NCI-H526 treated with DMSO at 0.1 percent for 48 hours (cell line): ENCODE measurements around the gene TAF5.
A peak's percentile ranks its signal among the peaks of the same experiment; 100 is the strongest.
"Not testable (repeated sequence)": the region's sequence is repeated elsewhere in the genome, so short reads cannot be mapped to it uniquely, and the experiment has no call there.

Experiments
- DNase-seq: peaks from one replicate; lab custom pipeline; 2025; lab: John Stamatoyannopoulos, UW

TAF5 gene

DNA sequence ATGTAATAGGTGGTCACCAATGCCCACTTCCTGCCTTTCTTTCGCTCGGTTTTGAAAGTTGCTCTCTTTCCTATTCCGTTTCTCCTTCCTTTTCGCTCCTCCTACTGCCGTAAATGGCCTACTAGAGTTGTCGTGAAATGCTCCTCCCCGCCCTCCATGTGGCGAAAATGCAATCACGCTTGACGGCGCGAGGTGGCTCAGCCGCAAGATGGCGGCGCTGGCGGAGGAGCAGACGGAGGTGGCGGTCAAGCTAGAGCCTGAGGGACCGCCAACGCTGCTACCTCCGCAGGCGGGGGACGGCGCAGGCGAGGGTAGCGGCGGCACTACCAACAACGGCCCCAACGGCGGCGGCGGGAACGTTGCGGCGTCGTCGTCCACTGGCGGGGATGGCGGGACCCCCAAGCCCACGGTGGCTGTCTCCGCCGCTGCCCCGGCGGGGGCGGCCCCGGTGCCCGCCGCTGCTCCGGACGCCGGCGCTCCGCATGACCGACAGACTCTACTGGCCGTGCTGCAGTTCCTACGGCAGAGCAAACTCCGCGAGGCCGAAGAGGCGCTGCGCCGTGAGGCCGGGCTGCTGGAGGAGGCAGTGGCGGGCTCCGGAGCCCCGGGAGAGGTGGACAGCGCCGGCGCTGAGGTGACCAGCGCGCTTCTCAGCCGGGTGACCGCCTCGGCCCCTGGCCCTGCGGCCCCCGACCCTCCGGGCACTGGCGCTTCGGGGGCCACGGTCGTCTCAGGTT is at the start of gene TAF5:
TSS of gene TAF5 (plus strand) at position 195 of the 737 bp plus-strand sequence. CDS start at position 209, 14 bp downstream.
- DNase-seq: peak; percentile 91

DNA sequence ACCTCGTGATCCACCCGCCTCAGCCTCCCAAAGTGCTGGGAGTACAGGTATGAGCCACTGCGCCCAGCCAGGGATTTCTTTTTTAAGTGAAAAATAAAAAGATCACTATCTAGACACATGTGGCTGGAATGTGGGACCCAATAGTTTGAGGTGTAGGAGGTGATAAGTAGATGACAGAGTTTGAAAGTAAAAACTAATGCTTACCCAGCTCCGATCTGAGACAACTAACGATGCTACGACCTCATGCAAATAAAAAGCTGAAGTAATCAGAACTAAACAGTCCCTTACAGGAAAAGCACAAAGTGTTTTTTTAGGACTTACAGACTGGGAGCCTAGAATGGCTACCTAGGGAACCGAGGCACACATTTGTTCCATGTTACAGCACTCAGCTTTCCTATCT is 39.9 kb upstream of the TAF5 start:
- no peak for DNase-seq

DNA sequence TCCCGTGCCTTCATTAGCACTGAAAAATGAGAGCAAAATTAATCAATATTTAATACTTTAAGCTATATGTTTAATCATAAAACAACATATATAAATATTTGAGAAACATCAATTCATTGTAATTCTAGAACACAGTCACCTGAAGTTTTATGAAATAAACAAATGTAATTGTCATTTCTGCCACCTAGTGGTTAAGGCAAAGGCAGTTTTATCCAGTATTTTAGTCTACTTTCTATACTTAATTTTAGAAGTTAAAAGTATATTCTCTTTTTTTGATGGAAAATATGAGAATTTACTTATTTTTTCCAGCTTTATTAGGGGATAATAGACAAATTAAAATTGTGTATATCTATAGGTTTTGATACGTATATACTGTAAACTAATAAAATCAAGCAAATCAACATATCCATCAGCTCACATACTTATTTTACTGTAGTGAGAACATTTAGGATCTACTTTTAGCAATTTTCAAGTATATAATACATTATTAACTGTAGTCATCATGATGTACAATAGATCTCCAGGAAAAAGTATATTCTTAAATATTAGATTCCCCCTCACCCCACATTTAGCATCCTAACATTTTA is 33.7 kb upstream of the TAF5 start:
- DNase-seq: no peak

DNA sequence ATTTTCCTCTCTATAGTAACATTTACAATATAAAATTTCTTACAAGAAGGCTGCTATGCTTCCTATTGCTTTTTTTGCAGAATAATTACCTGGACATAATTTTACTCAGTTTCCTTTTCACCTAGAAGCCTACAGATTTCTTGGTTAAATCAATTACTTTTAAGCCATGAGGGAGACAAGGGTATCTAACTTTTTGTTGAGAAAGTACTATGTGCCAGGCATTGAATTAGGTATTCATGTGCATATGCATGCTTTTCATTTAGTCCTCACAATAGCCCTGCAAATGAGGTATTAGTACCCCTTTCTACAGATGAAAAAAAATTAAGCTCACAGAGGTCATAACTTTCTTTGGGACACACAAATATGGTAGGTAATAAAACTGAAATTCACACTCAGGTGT is 33.2 kb upstream of the TAF5 start:
- no peak for DNase-seq

GRCh38 chr10:103336370-103336769 is 31.4 kb upstream of the TAF5 start:
- DNase-seq: no peak

DNA sequence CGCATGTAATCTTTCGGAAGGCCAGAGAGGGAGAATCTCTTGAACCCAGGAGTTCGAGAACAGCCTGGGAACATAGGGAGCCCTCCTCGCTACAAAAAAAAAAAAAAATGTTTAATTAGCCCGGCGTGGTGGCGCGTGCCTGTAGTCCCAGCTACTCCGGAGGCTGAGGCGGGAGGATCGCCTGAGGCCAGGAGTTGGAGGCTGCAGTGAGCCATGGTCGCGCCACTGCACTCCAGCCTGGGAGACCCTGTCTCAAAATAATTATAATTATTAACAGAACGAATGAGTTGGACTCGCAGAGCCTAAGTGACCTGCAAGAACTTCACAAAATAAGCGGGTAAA is 17.6 kb upstream of the TAF5 start:
- no peak for DNase-seq

GRCh38 chr10:103350517-103351260 is 17.1 kb upstream of the TAF5 start, which contains the start of gene PCGF6:
PCGF6 (minus strand) TSS chr10:103351140; CDS start chr10:103351066, 74 bp downstream.
- peak; percentile 58 for DNase-seq

- DNase-seq: no peak
These were observed 14.5 kb upstream of the TAF5 start for GRCh38 chr10:103353281-103353680.

- not testable (repeated sequence) for DNase-seq
These were observed 13.2 kb upstream of the TAF5 start for GRCh38 chr10:103354567-103354966.

DNA sequence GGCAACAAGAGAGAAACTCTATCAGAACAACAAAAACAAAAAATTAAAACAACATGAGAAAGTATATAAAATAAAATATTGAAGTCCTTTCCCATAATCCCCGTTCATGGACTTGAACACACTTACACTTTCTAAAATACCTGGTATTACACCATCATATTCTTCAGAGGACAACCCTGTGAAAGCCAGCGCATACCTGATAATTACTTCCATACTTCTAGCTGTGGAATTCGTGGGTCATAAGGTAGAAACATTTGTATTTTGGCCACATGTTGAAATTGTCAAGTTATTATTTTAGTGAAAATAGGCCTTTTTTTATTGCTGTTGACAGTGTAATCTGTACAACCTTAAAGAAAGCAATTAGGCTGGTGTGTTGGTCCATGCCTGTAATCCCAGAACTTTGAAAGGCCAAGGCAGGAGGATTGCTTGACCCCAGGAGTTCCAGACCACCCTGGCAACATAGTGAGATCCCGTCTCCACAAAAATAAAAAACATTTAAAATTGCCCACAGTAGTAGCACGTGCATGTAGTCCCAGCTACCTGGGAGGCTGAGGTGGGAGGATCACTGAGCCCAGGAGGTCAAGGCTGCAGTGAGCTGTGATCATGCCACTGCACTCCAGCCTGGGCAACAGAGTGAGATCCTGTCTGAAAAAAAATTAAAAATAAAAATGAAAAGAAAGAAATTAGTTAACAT is 11.7 kb upstream of the TAF5 start:
- DNase-seq: no peak

- not testable (repeated sequence) for DNase-seq
These were observed 8.3 kb upstream of the TAF5 start for GRCh38 chr10:103359493-103359892.

GRCh38 chr10:103360791-103361190 is 7.0 kb upstream of the TAF5 start:
- DNase-seq: not testable (repeated sequence)

DNA sequence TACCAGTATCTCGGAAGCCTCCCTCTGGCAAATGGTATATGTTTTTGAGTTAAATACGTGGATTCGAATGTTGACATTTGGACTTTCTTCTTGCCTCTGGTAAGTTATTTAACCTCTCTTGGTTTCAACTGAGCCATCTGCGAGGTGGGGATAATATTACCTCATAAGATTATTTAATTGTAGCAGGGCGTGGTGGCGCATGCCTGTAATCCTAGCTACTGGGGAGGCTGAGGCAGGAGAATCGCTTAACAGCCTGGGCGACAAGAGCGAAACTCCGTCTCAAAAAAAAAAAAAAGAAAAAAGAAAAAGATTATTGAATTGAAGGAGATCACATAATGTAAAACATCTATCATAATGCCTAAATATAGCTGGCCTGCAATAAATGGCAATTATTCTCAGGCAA is 396 bp upstream of the TAF5 start:
- no peak for DNase-seq

GRCh38 chr10:103373544-103373943 is 5.8 kb downstream of the TAF5 start:
- no peak for DNase-seq

- no peak for DNase-seq
These were observed 6.5 kb downstream of the TAF5 start for GRCh38 chr10:103374263-103374662.

DNA sequence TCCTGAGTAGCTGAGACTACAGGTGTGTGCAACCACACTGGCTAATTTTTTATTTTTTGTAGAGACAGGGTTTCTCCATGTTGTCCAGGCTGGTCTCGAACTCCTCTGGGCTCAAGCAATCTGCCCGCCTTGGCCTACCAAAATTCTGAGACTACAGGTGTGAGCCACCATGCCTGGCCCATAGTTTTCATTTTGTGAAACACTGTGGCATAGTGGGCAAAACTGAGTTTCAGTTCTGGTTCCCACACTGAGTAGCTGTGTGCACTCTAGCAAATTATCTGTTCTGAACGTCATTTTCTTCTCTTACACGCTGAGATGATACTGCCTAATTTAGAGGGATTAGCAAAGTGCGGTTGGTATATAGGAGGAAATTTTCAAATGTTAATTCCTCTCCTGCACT is 15.0 kb downstream of the TAF5 start:
- no peak for DNase-seq

DNA sequence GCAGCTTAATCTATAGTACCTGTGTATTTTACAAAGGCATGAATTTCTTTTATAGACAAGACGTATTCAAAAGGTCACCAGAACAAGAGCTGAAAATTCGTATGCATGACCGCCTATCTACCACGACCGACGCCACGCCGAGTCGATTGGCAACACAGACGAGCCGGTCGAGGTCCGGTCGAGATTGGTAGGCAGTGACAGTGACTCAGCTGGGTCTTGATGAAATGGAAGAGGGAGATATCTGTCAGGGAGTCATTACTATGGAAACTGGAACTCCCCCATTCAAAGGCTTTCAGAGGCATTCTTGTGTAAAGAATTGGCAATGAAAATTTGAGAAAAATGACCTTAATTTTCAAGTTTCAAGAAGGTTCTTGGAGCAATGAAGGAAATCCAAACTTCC is 26.4 kb downstream of the TAF5 start:
- DNase-seq: no peak

GRCh38 chr10:103395754-103396066 is 27.9 kb downstream of the TAF5 start:
- DNase-seq: no peak

GRCh38 chr10:103396067-103396788 is 28.5 kb downstream of the TAF5 start, which contains the start of the genes ATP5MK and PDCD11:
ATP5MK (minus strand) TSS chr10:103396475; CDS start chr10:103392457, 4,018 bp downstream.
PDCD11 (plus strand) TSS chr10:103396626; CDS start chr10:103398427, 1,801 bp downstream.
- peak; percentile 91 for DNase-seq

GRCh38 chr10:103396789-103397087 is 29.0 kb downstream of the TAF5 start:
- DNase-seq: no peak

GRCh38 chr10:103397191-103397825 is 29.5 kb downstream of the TAF5 start:
- DNase-seq: no peak
